PC-9 (cell line): ENCODE measurements around the gene NLRP7. TPM values are rescaled to one million over a fixed set of nuclear protein-coding genes. Genes with fewer than 3 reads are reported as not detected.

ENCODE experiments used
- BruUV-seq: library from RNA; stranded (reverse); fragments of 400-500 nt; replicated peaks from 2 replicates; lab custom pipeline; 2021; lab: Mats Ljungman, UMichigan
- CTCF ChIA-PET: fragments of 300-600 bp; sonication (Branson Sonifier 250); formaldehyde crosslinking; loops from one replicate; lab custom pipeline; 2022; ENCODE audit warnings: antibody characterized with exemption; lab: Charles Lee
- POLR2A ChIA-PET: fragments of 300-600 bp; sonication (Branson Sonifier 250); formaldehyde crosslinking; loops from one replicate; lab custom pipeline; 2022; ENCODE audit warnings: antibody characterized with exemption; ENCODE audit not compliant: unreplicated experiment; lab: Charles Lee
- DNase-seq, 2 experiments: peaks; one replicate each; pipeline versions ENCODE4 v3.0.0 to v3.0.0-alpha.2; 2015 to 2022; ENCODE audit warnings: mixed read lengths in 1 of 2
- H2AFZ ChIP-seq: fragments of 200-600 bp; sonication (generic); 2 replicates; pipeline ENCODE4 v1.8.1; 2017; ENCODE audit warnings: antibody characterized with exemption
- H3F3A ChIP-seq: fragments of 200-600 bp; sonication (generic); 2 replicates; pipeline ENCODE4 v1.8.1; 2017; ENCODE audit warnings: antibody characterized with exemption, mild to moderate bottlenecking, low read depth; ENCODE audit not compliant: insufficient read depth
- H3K27ac ChIP-seq: fragments of 200-600 bp; sonication (generic); 2 replicates; pipeline ENCODE4 v1.6.1; 2016; ENCODE audit warnings: mixed run types
- H3K27me3 ChIP-seq: fragments of 200-600 bp; sonication (generic); 2 replicates; pipeline ENCODE4 v1.6.1; 2016; ENCODE audit warnings: low read depth, mixed run types; ENCODE audit not compliant: insufficient read depth
- H3K36me3 ChIP-seq: fragments of 200-600 bp; sonication (generic); 2 replicates; pipeline ENCODE4 v1.6.1; 2016; ENCODE audit warnings: low read depth, mixed run types
- H3K4me1 ChIP-seq: fragments of 200-600 bp; sonication (generic); replicated peaks from 2 replicates; pipeline ENCODE4 v1.6.1; 2016; ENCODE audit warnings: mixed run types; ENCODE audit not compliant: insufficient read depth
- H3K4me2 ChIP-seq: fragments of 200-600 bp; sonication (generic); 2 replicates; pipeline ENCODE4 v1.6.1; 2017; ENCODE audit warnings: mixed run types
- H3K4me3 ChIP-seq: fragments of 200-600 bp; sonication (generic); 2 replicates; pipeline ENCODE4 v1.6.1; 2016; ENCODE audit warnings: mixed run types
- H3K79me2 ChIP-seq: fragments of 200-600 bp; sonication (generic); 2 replicates; pipeline ENCODE4 v1.6.1; 2017; ENCODE audit warnings: low read depth, mixed run types
- H3K9me2 ChIP-seq: fragments of 200-600 bp; sonication (generic); 2 replicates; pipeline ENCODE4 v1.8.1; 2017; ENCODE audit warnings: mild to moderate bottlenecking; ENCODE audit not compliant: insufficient read depth
- H3K9me3 ChIP-seq: fragments of 200-600 bp; sonication (generic); 2 replicates; pipeline ENCODE4 v1.8.1; 2016; ENCODE audit warnings: low read depth; ENCODE audit not compliant: insufficient read depth
- H4K20me1 ChIP-seq: fragments of 200-600 bp; sonication (generic); 2 replicates; pipeline ENCODE4 v1.8.1; 2017; ENCODE audit not compliant: insufficient read depth
- EZH2 ChIP-seq: fragments of 200-600 bp; sonication (generic); IDR thresholded peaks from 2 replicates; pipeline ENCODE4 v1.8.0; 2017; ENCODE audit warnings: antibody characterized with exemption, low read depth
- intact Hi-C: fragments of 100-400 bp; cut with micrococcal nuclease; formaldehyde crosslinking; loops from one replicate; pipeline ENCODE4 v1.10.0; 2022; ENCODE audit not compliant: unreplicated experiment
- total RNA-seq: library from RNA; stranded (reverse); gene quantifications from 2 replicates; pipeline ENCODE4 v1.2.3, GENCODE V29; 2021
- TF ChIP-seq, protein P1 (sequence below): fragments of 200-600 bp; sonication (generic); conservative IDR thresholded peaks from 2 replicates; pipeline ENCODE4 v1.6.1; 2017; ENCODE audit warnings: mixed run types, antibody characterized with exemption, mild to moderate bottlenecking, moderate library complexity

The NLRP7 gene
- total RNA-seq, 1 experiment from 2014 or later = 0.50 TPM

DNA sequence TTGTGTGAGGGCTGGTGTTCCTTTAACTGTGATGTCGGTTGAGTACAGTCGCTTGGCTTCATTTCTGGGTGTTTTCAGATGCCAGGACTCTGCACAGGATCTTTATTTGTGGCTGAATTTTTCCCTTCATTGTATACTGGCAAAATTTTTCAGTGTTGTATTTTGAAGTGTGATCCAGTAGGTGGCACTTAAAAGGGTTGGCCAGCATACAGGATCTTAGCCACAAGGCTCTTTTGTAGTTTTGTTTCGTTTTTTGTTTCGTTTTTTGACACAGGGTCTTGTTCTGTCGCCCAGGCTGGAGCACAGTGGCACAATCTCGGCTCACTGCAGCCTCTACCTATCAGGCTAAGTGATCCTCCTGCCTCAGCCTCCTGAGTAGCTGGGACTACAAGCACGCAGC, 64.6 kb downstream of the NLRP7 start:
- CTCF ChIA-PET = interaction anchor here (0.7 kb wide), 1 partner anchor 185 kb away, joined by 8 read pairs; no protein-coding TSS in a partner anchor
- DNase-seq = no peak

DNA sequence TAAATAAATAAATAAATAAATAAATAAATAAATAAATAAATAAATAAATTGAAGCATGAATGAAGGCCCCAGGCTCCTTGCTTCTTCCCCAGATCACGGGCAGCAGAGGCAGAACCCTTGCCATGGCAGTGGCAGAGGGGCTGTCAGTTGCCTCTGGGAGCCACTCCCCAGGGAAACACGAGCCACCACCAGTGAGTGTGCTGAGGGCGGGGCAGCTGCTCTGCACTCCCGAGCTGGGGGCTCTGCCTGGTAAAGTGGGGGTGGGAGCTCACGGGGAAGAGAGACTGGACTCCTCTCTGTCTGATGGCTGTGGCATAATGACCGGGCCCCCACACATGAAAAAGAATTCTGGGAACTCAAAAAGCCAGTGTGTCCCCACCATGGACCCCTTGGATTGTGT, 65.4 kb downstream of the NLRP7 start:
- Histone ChIP-seq H3K27ac (no peak overlapping the region), H4K20me1 (no peaks in the 10 kb centered on the region; the same call in 1 of the 2 replicates), H2AFZ (no peak overlapping the region), H3K9me2 (no peaks in the 10 kb centered on the region), H3F3A (no peaks in the 10 kb centered on the region), H3K79me2 (no peaks in the 10 kb centered on the region), H3K4me2 (no peak overlapping the region), H3K27me3 (peaks cover 40% of the 10 kb centered on the region), H3K36me3 (no peaks in the 10 kb centered on the region), H3K4me3 (no peak overlapping the region), H3K4me1 (no peaks in the 10 kb centered on the region), H3K9me3 (no peaks in the 10 kb centered on the region)
- CTCF ChIA-PET = interaction anchor here (1.5 kb wide), 1 partner anchor 278 kb away, joined by 10 read pairs; no protein-coding TSS in a partner anchor
- intact Hi-C loops = loop anchor here (2.0 to 10.0 kb wide), 4 partner anchors 39 to 751 kb away; no protein-coding TSS in a partner anchor
- DNase-seq = no peak
- no peak for TF ChIP-seq EZH2
- TF ChIP-seq, protein P1, sequence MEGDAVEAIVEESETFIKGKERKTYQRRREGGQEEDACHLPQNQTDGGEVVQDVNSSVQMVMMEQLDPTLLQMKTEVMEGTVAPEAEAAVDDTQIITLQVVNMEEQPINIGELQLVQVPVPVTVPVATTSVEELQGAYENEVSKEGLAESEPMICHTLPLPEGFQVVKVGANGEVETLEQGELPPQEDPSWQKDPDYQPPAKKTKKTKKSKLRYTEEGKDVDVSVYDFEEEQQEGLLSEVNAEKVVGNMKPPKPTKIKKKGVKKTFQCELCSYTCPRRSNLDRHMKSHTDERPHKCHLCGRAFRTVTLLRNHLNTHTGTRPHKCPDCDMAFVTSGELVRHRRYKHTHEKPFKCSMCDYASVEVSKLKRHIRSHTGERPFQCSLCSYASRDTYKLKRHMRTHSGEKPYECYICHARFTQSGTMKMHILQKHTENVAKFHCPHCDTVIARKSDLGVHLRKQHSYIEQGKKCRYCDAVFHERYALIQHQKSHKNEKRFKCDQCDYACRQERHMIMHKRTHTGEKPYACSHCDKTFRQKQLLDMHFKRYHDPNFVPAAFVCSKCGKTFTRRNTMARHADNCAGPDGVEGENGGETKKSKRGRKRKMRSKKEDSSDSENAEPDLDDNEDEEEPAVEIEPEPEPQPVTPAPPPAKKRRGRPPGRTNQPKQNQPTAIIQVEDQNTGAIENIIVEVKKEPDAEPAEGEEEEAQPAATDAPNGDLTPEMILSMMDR = no peak
- POLR2A ChIA-PET = no interaction called here
- BruUV-seq = no TSS peak

More for the DNA sequence above, 64.6 kb downstream of the NLRP7 start:
- Histone ChIP-seq H3F3A (no peaks in the 10 kb centered on the region), H3K79me2 (no peaks in the 10 kb centered on the region), H4K20me1 (no peaks in the 10 kb centered on the region; the same call in 1 of the 2 replicates), H2AFZ (no peak overlapping the region), H3K4me2 (peak overlapping the region; percentile 54; the same call in 1 of the 2 replicates), H3K9me2 (no peaks in the 10 kb centered on the region), H3K9me3 (no peaks in the 10 kb centered on the region), H3K27ac (no peak overlapping the region), H3K27me3 (peaks cover 31% of the 10 kb centered on the region), H3K4me3 (no peak overlapping the region), H3K36me3 (no peaks in the 10 kb centered on the region), H3K4me1 (no peaks in the 10 kb centered on the region)
- intact Hi-C loops = loop anchor here (2.0 to 10.0 kb wide), 3 partner anchors 38 to 622 kb away; no protein-coding TSS in a partner anchor
- TF ChIP-seq, protein P1 = no peak
- no peak for TF ChIP-seq EZH2
- BruUV-seq = no TSS peak
- POLR2A ChIA-PET = no interaction called here

DNA sequence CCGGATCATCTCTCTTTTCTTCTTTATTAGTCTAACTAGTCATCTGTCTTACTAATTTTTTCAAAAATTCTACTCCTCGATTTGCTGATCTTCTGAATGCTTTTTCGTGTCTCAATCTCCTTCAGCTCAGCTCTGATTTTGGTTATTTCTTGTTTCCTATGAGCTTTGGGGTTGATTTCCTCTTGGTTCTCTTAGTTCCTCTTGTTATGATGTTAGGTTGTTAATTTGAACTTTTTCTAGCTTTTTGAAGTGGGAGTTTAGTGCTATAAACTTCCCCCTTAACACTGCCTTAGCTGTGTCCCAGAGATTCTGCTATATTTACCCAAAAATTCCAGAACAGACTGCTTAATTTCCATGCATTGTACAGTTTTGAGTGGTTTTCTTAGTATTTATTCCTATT, 69.9 kb downstream of the NLRP7 start:
- H3K79me2 ChIP-seq = no peaks in the 10 kb centered on the region

More for the DNA sequence above, 69.9 kb downstream of the NLRP7 start:
- no peak overlapping the region for H3K4me3 ChIP-seq
- peaks cover 80% of the 10 kb centered on the region for H3K27me3 ChIP-seq
- no peaks in the 10 kb centered on the region for H3K9me3 ChIP-seq
- no peak for TF ChIP-seq EZH2
- TF ChIP-seq, protein P1 = no peak
- H3K4me1 ChIP-seq = no peaks in the 10 kb centered on the region
- ChIA-PET POLR2A (no interaction called here), CTCF (no interaction called here)
- no peak overlapping the region for H3K27ac ChIP-seq
- no TSS peak for BruUV-seq
- H2AFZ ChIP-seq = no peak overlapping the region
- DNase-seq = no peak
- H3K9me2 ChIP-seq = no peaks in the 10 kb centered on the region
- intact Hi-C loops = no loop called here
- peaks cover 3% of the 10 kb centered on the region; the same call in 1 of the 2 replicates for H4K20me1 ChIP-seq
- H3K36me3 ChIP-seq = no peaks in the 10 kb centered on the region
- H3K4me2 ChIP-seq = no peak overlapping the region
- H3F3A ChIP-seq = no peaks in the 10 kb centered on the region
